Smooth muscle cell (in vitro differentiated cells): ENCODE measurements around the gene TELO2. TPM values are rescaled to one million over a fixed set of nuclear protein-coding genes. Genes with fewer than 3 reads are reported as not detected.

Experiments
- polyA plus RNA-seq: library from polyadenylated mRNA; unstranded; fragments of >200 nt; fragmentation: Nextera tagmentation; extraction: Ambion mirVana; gene quantifications from 2 replicates; pipeline ENCODE4 v1.2.1, GENCODE V29; 2016
- total RNA-seq: library from RNA; depleted of rRNA; stranded (reverse); fragments of >200 nt; gene quantifications from 2 replicates; pipeline ENCODE4 v1.2.3, GENCODE V29; 2014

Gene TELO2
- total and polyA plus RNA-seq, 2 experiments from 2014 or later: 6.5 to 22.9 TPM

Other genes with a start within 250 kb of the TELO2 start
- gene TPSD1, start 237.3 kb upstream of the TELO2 start, total RNA-seq: not detected in 2 replicates
- not detected in 2 replicates for gene TPSD1, start 237.3 kb upstream of the TELO2 start, polyA plus RNA-seq
- 51.5 and 95.9 TPM in 2 replicates for gene UBE2I, start 183.7 kb upstream of the TELO2 start, total RNA-seq
- 169 and 180 TPM in 2 replicates for gene UBE2I, start 183.7 kb upstream of the TELO2 start, polyA plus RNA-seq
- gene BAIAP3, start 159.7 kb upstream of the TELO2 start, total RNA-seq: 0.31 TPM in 1 of 2 replicates, not detected in the other
- gene BAIAP3, start 159.7 kb upstream of the TELO2 start, polyA plus RNA-seq: 0.34 and 0.51 TPM in 2 replicates
- gene TSR3, start 141.5 kb upstream of the TELO2 start, total RNA-seq: 54.9 and 55.2 TPM in 2 replicates
- 142 TPM in 2 replicates for gene TSR3, start 141.5 kb upstream of the TELO2 start, polyA plus RNA-seq
- 28.0 and 34.4 TPM in 2 replicates for gene GNPTG, start 141.4 kb upstream of the TELO2 start, total RNA-seq
- 73.3 and 79.2 TPM in 2 replicates for gene GNPTG, start 141.4 kb upstream of the TELO2 start, polyA plus RNA-seq
- 5.2 and 8.2 TPM in 2 replicates for gene UNKL, start 78.7 kb upstream of the TELO2 start, total RNA-seq
- gene UNKL, start 78.7 kb upstream of the TELO2 start, polyA plus RNA-seq: 6.2 and 9.3 TPM in 2 replicates
- 17.2 and 21.8 TPM in 2 replicates for gene UQCC4, start 72.6 kb upstream of the TELO2 start, total RNA-seq
- 29.6 and 33.0 TPM in 2 replicates for gene UQCC4, start 72.6 kb upstream of the TELO2 start, polyA plus RNA-seq
- gene PERCC1, start 62.3 kb upstream of the TELO2 start, total RNA-seq: not detected in 2 replicates
- gene PERCC1, start 62.3 kb upstream of the TELO2 start, polyA plus RNA-seq: not detected in 2 replicates
- gene CCDC154, start 48.8 kb upstream of the TELO2 start, total RNA-seq: not detected in 2 replicates
- gene CCDC154, start 48.8 kb upstream of the TELO2 start, polyA plus RNA-seq: 0.24 and 1.0 TPM in 2 replicates
- 15.6 and 25.9 TPM in 2 replicates for gene CLCN7, start 18.3 kb upstream of the TELO2 start, total RNA-seq
- gene CLCN7, start 18.3 kb upstream of the TELO2 start, polyA plus RNA-seq: 45.2 and 59.9 TPM in 2 replicates
- not detected in 2 replicates for gene PTX4, start 4.4 kb upstream of the TELO2 start, total RNA-seq
- not detected in 2 replicates for gene PTX4, start 4.4 kb upstream of the TELO2 start, polyA plus RNA-seq
- gene TMEM204, start 40.3 kb downstream of the TELO2 start, total RNA-seq: 0.31 and 0.90 TPM in 2 replicates
- 3.0 and 4.2 TPM in 2 replicates for gene TMEM204, start 40.3 kb downstream of the TELO2 start, polyA plus RNA-seq
- gene IFT140, start 118.7 kb downstream of the TELO2 start, total RNA-seq: 24.8 and 30.0 TPM in 2 replicates
- 17.2 and 24.1 TPM in 2 replicates for gene IFT140, start 118.7 kb downstream of the TELO2 start, polyA plus RNA-seq
- 7.3 and 16.5 TPM in 2 replicates for gene CRAMP1, start 119.0 kb downstream of the TELO2 start, total RNA-seq
- gene CRAMP1, start 119.0 kb downstream of the TELO2 start, polyA plus RNA-seq: 6.3 and 7.9 TPM in 2 replicates
- 28.6 and 33.4 TPM in 2 replicates for gene JPT2, start 184.9 kb downstream of the TELO2 start, total RNA-seq
- 7.2 and 11.2 TPM in 2 replicates for gene JPT2, start 184.9 kb downstream of the TELO2 start, polyA plus RNA-seq
- gene MAPK8IP3, start 212.8 kb downstream of the TELO2 start, total RNA-seq: 36.2 and 43.6 TPM in 2 replicates
- gene MAPK8IP3, start 212.8 kb downstream of the TELO2 start, polyA plus RNA-seq: 47.8 and 69.2 TPM in 2 replicates